C4-2B (cell line): ENCODE measurements around the gene UNC93A.

ENCODE experiments used
- CTCF ChIP-seq: fragments of 450-650 bp; conservative IDR thresholded peaks from 2 replicates; pipeline ENCODE4 v1.5.1; 2017; ENCODE audit warnings: mild to moderate bottlenecking
- ZFX ChIP-seq: fragments of 450-650 bp; IDR thresholded peaks from 2 replicates; pipeline ENCODE4 v1.6.1; 2017

GRCh38 chr6:167302074-167302473 lies 11.0 kb downstream of the UNC93A start:
- TF ChIP-seq CTCF (no peak), ZFX (no peak)
